ENCODE measurements around the gene MMP25.

MMP25 gene

DNA sequence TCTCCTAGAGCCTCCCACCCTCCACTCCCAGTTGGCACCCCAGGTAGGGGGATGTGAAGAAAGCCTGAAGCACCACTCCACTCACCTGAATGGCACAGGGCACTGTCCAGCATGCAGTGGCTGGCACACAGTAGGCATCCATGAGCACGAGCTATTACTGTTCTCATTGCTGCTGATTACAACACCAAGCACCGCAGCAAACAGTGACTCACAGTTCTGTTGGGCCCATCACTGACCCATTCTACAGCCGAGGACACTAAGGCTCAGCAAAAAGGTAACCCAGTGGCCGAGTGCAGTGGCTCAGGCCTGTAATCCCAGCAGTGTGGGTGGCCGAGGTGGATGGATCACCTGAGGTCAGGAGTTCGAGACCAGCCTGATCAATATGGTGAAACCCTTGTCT is 50.0 kb downstream of the MMP25 start:
- no peak for DNase-seq (ENCODE audit: low read depth)

DNA sequence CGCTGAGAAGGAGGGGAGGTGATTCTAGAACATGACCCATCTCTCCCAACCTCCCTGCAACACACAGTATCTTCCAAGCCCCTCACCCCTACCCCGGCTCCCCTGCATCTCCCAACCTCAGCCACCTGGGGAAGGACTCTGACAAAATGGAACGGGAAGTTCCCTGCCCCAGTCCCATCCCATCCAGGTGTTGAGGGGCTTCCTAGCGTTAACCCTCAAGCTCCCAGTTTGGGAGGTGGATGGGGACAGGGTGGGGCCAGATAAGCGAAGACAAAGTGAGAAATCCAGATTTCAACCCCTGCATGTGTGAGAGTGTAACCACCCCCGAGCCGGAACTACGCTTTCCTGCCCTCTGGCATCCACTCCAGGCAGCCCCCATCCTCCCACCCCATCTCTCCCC is 50.9 kb downstream of the MMP25 start:
- no peak for DNase-seq (ENCODE audit: low read depth)

DNA sequence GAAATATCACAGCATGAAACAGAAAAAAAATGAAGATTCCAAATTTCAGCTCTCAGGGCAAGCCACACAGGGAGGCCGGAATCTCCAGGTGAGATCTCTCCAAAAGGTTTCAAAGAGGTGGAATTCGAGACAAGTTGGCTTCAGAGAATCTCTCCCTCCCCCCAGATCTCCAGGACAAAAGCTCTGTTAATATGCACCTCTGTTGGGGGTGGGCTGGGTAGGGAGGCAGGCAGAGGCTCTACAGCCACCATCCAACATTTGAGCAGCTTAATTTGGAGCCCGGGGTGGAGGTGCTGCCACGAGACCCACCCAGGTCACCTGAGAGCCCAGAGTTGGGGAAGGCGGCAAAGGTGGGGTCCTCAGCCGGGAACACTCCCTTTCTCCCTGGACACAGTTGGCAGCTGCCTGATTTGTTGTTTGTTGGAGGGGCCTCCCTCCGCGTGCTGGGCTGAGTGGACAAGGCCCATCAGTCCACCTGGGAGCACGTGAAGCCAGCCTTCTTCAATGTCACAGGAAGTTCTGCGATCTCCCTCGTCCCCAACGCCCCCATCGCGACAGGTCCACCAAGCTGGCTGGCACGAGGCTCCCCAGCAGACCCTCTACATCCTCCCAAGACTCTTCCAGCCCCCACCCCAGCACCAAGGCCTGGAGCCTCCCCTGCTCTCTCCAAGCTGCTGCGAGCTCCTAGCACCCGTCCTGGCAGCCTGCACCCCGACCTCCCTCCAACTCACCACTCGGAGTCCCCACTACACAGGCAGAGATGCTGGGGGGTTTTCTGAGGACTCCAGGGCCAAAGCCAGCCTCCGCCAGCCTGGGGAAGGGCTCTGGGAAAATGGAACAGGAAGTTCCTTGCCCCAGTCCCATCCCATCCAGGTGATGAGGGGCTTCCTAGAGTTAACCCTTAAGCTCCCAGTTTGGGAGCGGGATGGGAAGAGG is 52.4 kb downstream of the MMP25 start, which contains the start of gene ZSCAN10:
TSS of gene ZSCAN10 (minus strand) at position 836 of the 936 bp plus-strand sequence. CDS start 6,357 bp downstream, outside the sequence.
- no peak for DNase-seq (ENCODE audit: low read depth)

DNA sequence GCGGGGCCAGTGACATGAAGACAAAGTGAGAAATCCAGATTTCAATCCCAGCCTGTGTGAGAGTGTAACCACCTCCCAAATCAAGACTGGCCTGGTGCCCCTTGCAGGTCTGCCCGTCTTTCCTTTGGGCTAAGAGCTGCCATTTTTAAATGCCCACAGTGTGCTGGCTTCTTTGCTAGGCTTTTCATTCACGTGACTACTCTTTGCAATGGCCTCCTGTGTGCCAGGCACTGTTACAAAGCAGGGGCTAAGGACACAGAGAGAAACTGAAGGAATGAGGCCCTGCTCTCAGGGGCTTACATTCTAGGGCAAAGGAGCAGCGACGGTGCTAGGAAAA is 53.0 kb downstream of the MMP25 start:
- DNase-seq (ENCODE audit: low read depth): no peak

DNA sequence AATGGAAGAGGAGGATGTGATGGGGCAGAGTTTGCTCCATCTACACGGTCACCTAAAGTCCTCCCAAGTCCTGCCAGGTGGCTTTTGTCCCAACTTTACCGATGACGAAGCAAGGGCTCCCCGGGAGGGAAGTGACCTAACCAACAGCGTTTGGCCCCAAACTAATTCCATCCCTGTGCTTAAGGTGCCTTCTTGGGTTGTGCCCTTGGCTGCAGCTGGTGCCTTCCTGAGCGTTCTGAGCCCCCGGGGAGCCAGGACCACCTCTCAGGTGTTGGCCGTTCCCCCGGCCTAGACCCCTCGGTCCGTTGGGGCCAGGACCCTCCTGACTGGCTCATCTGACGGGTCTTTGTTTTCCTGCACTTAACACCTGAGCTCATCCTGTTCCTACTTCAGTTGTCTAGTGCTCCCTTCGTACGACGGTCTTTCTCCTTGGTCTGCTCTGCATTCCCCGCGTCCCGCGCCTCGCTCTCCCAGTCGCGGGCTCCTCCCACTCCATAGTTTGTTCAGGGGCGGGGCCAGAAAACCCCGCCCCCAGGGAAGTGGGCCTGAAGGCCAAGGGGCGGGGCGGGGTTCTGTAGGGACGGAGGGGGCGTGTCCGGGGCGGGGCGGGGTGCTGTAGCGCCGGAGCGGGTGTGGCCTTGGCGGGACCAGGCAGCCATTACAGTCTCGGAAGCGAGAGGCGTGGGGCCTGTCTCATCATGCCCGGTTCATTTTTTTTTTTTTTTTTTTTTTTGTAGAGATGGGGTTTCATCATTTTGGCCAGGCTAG is 53.6 kb downstream of the MMP25 start:
- DNase-seq (ENCODE audit: low read depth): peak; percentile 75

DNA sequence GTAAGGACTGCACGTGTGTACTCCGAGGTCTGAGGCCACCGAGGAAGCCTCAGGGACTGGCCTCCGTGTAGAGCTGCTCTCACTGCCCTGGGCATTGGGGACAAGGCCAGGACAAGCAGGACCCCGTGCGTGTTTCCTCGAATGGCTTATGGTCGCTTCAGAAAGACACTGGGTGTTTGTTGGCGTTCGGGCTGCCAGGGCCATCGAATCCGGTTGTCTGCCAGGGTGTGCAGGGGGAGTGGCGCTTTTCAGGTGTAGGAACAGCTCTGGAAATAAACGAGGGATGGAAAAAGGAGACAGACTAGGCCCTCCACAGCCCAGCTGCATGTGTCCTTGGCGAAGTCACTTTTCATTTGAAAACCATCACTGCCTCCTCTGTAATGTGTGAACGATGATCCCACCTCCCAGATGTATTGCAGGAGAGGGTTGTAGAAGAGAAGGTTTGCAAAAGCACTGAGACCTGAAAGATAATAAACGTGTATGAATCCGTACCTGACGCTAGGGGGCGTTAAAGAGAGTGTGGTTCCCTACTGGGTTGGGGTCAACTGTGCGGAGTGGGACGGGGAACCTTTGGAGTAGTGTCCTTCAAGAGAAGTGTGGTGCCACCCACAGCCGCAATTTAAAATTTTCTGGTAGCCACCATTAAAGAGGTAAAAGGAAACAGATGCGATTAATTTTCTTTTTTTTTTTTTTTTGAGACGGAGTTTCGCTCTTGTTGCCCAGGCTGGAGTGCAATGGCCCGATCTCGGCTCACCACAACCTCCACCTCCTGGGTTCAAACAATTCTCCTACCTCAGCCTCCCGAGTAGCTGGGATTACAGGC is 54.9 kb downstream of the MMP25 start:
- DNase-seq (ENCODE audit: low read depth): no peak

DNA sequence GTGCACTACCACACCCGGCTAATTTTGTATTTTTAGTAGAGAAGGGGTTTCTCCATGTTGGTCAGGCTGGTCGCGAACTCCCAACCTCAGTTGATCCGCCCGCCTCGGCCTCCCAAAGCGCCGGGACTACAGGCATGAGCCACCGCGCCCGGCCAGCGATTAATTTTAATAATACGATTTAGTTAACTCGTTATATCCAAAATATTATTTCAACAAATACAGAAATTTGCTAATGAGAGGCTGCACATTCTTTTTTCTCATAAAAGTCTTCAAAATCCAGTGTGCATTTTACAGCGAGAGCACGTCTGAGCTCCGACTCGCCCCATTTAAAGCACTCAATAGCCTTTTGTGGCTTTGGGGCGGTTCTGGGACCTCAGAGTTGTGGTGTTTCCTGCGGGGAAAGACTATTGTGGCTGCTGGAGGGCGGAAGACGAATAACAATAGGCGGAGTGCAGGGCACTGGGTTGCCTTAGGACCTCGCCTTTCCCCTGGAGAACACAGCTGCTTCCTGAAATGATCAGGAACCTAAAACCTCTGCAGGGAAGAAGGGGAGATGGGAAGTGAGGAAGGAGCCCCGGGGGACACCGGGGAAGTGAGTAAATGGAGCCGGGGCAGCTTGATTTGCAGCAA is 55.6 kb downstream of the MMP25 start:
- DNase-seq (ENCODE audit: low read depth): no peak

DNA sequence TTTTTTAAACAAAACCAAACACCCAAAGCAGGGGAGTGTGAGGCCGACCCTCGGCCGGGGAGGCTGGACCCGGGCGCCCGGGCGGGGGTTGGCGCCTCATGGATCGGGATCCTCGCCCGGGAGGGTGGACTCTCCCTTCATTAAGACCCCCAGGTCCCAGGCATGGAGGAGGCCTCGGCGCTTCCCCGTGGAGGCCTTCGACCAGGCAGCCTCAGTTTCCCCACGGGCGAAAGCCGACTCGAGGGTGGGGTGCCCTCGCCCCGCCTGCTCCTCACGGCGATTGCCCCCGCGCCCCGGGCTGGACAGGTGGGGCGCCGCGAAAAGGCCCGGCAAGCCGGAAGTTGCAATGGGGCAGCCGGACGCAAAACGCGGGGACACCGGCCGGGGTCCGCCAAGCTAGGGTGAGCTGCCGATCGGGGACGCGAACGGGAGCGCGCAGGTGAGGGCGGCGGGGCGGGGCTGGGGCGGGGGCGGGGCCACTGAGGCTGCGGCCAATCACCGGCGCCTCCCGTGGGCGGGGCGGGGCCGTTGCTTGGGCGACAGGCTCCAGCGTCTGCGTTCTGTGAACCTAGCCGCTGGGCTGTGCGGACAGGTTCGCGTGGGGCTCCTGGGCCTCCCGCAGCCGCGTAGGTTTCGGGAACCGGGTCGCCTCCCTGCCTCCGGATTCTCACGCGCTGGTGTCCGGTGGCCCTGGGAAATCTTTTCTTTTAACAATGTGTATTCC is 60.0 kb downstream of the MMP25 start:
- DNase-seq (ENCODE audit: low read depth): peak; percentile 77

All from stimulated activated CD8-positive, alpha-beta memory T cell treated with anti-CD3 and anti-CD28 coated beads, Interleukin-15, amount 100 ng/mL, for 1 hour (primary cell).